Heart left ventricle (tissue), 16 donors: ENCODE measurements around the gene LTC4S. TPM values are rescaled to one million over a fixed set of nuclear protein-coding genes. Genes with fewer than 3 reads are reported as not detected.

Experiments
- ATAC-seq, 4 donors: fragments of 200-7000 bp; cut with Tn5 transposase; one replicate each; pipeline ENCODE4 v1.9.1; 2020 to 2022; ENCODE audit warnings: moderate library complexity in 4 of 4, mild to moderate bottlenecking in 3 of 4, moderate number of reproducible peaks in 1 of 4
- DNase-seq, 5 donors: peaks; one replicate each; pipeline ENCODE4 v3.0.0-alpha.2; 2020
- H3K27ac ChIP-seq, 12 donors: fragments of 200-600 bp; sonication (generic) in 4 of 12; one replicate each; pipeline versions ENCODE4 v1.5.0 to v1.8.0; 2016 to 2022; ENCODE audit warnings: mild to moderate bottlenecking in 2 of 12
- H3K27me3 ChIP-seq, 9 donors: fragments of 200-600 bp; sonication (generic) in 2 of 9; one replicate each; pipeline versions ENCODE4 v1.5.1 to v1.8.0; 2016 to 2022; ENCODE audit warnings: mild to moderate bottlenecking in 3 of 9
- H3K36me3 ChIP-seq, 9 donors: fragments of 200-600 bp; sonication (generic) in 2 of 9; one replicate each; pipeline versions ENCODE4 v1.5.0 to v1.8.0; 2018 to 2022; ENCODE audit warnings: mild to moderate bottlenecking in 2 of 9
- H3K4me1 ChIP-seq, 12 donors: fragments of 200-600 bp; sonication (generic) in 4 of 12; one replicate each; pipeline versions ENCODE4 v1.5.0 to v1.8.0; 2016 to 2022; ENCODE audit warnings: mild to moderate bottlenecking in 3 of 12
- H3K4me3 ChIP-seq, 12 donors: fragments of 200-600 bp; sonication (generic) in 4 of 12; one replicate each; pipeline versions ENCODE4 v1.5.0 to v1.8.0; 2017 to 2022; ENCODE audit warnings: mild to moderate bottlenecking in 9 of 12, moderate library complexity in 4 of 12
- H3K9me3 ChIP-seq, 12 donors: fragments of 200-600 bp; sonication (generic) in 4 of 12; one replicate each; pipeline versions ENCODE4 v1.5.0 to v1.8.0; 2016 to 2022; ENCODE audit warnings: mild to moderate bottlenecking in 1 of 12
- CTCF ChIP-seq, 12 donors: fragments of 200-600 bp; sonication (generic) in 4 of 12; IDR thresholded peaks; one replicate each; pipeline versions ENCODE4 v1.5.0 to v1.8.0; 2018 to 2022; ENCODE audit warnings: antibody characterized with exemption in 12 of 12, mild to moderate bottlenecking in 5 of 12
- POLR2A ChIP-seq, 2 donors: fragments of 450-650 bp; IDR thresholded peaks; one replicate each; pipeline ENCODE4 v1.6.1; 2017; ENCODE audit warnings: antibody characterized with exemption in 2 of 2, mild to moderate bottlenecking in 2 of 2, moderate library complexity in 2 of 2
- WGBS, 4 donors: extraction: QIAGEN DNeasy Blood & Tissue Kit in 2 of 4; methylation state at CpG; one replicate each; pipeline versions ENCODE4 v1.1.5 to v1.1.7; 2013 to 2018; 5-methylcytosine and 5-hydroxymethylcytosine counted together
- intact Hi-C, 10 donors: fragments of 100-400 bp; cut with DNase I; formaldehyde crosslinking; loops; one replicate each; pipeline versions ENCODE4 v1.11.1 to v1.14.2; 2022
- polyA plus RNA-seq, 2 donors: library from polyadenylated mRNA; stranded (reverse); fragments of 200-250 nt; gene quantifications; one replicate each; pipeline ENCODE4 v1.2.3, GENCODE V29; 2013
- total RNA-seq, 9 donors: library from RNA; depleted of rRNA in 2 of 9; stranded (reverse); fragments of >200 nt in 2 of 9; fragmentation: NEBNext Ultra II Directional in 3 of 9; extraction: Animal tissue kit (Norgen Biotek cat#: 25700) in 3 of 9; gene quantifications; one replicate each; pipeline versions ENCODE4 v1.1.0 to v1.2.4, GENCODE V29; 2016 to 2023
- donor health status: ischemic (EF 13 %, LVEDD 7.1; RV severe dilation, severe dysfunction).
- donor health status: healthy with polysubstance abuse.
- donor health status: DM: no; HTN: yes; CAD: no.
- donor health status: DM: no; HTN: no; CAD: no.
- donor health status: ischemic (EF 25% LVEDD 6.9; RV normal size, moderate dysfunction).
- donor health status: ischemic (EF 25% LVEDD 5.7; RV mildly dilated, moderate dysfunction).
- donor health status: healthy.
- donor health status: DM: yes; HTN: yes; CAD: no.
- donor health status: ischemic (EF 35%, LVEDD 5.7; RV mildly dilated, moderate dysfunction).
- donor health status: nonischemic (EF 11% LVEDD 7.7; RV severe dilation, severe dysfunction).
- donor health status: DM: yes; HTN: yes; CAD: no.
- donor health status: PGD.
- donor health status: ischemic (EF 29% LVEDD 5.4; RV normal size, mild dysfunction).
- donor health status: nonischemic (EF 23%, LVEDD 6.1; RV moderate dilation, normal function).

Gene LTC4S
- total and polyA plus RNA-seq, 11 donors: 3.3 to 16.7 (median 9.5) TPM

GRCh38 chr5:179818746-179819295 is 25.0 kb downstream of the LTC4S start:
- peak; percentile 71 to 86 (median 74) for ATAC-seq
- H3K36me3 ChIP-seq: peaks cover 0 to 28% (median 14%) of the 10 kb centered on the region in 9 donors
- 0 to 1% (median 1%) methylated on average over 10 to 35 of the region's 35 CpGs for WGBS, 4 donors
- peak overlapping the region; percentile 98 to 100 (median 99) for H3K27ac ChIP-seq
- DNase-seq: peak; percentile 96 to 97 (median 97)
- H3K27me3 ChIP-seq: no peaks in the 10 kb centered on the region
- no peaks in the 10 kb centered on the region for H3K9me3 ChIP-seq
- peaks cover 24 to 61% (median 53%) of the 10 kb centered on the region in 12 donors for H3K4me1 ChIP-seq
- TF ChIP-seq POLR2A (IDR thresholded peaks at IDR 0.05) (peak in 1 of 2 donors; percentile 65), CTCF (IDR thresholded peaks at IDR 0.05) (no peak)
- intact Hi-C loops: loop anchor here in 1 of 10 donors (2.0 kb wide), 1 partner anchor 40 kb away; the partner anchor contains the start of gene MRNIP
- H3K4me3 ChIP-seq: peak overlapping the region; percentile 1 to 100 (median 91)

GRCh38 chr5:179819296-179820126 is 25.7 kb downstream of the LTC4S start:
- Histone ChIP-seq H3K27ac (peak overlapping the region; percentile 98 to 100 (median 99)), H3K36me3 (peaks cover 0 to 29% (median 21%) of the 10 kb centered on the region in 9 donors), H3K27me3 (no peaks in the 10 kb centered on the region), H3K9me3 (no peaks in the 10 kb centered on the region), H3K4me1 (peaks cover 24 to 67% (median 60%) of the 10 kb centered on the region in 12 donors), H3K4me3 (peak overlapping the region; percentile 67 to 100 (median 99))
- ATAC-seq: peak in 3 of 4 donors; percentile 10 to 52 (median 22)
- intact Hi-C loops: loop anchor here in 5 of 10 donors (2.0 to 10.0 kb wide), 4 partner anchors 13 to 195 kb away; partner anchors contain the start of genes MRNIP (in 4 of the 5), MGAT4B (in 2 of the 5) and HNRNPH1 (in 1 of the 5)
- DNase-seq: peak in 4 of 5 donors; percentile 74 to 82 (median 78)
- TF ChIP-seq CTCF (IDR thresholded peaks at IDR 0.05) (no peak), POLR2A (IDR thresholded peaks at IDR 0.05) (no peak)
- 13 to 24% (median 20%) methylated on average over 23 to 26 of the region's 26 CpGs for WGBS, 4 donors

- Histone ChIP-seq H3K4me3 (peak overlapping the region; percentile 67 to 100 (median 99)), H3K4me1 (peaks cover 24 to 73% (median 66%) of the 10 kb centered on the region in 12 donors), H3K27ac (peak overlapping the region; percentile 98 to 100 (median 99)), H3K27me3 (no peaks in the 10 kb centered on the region), H3K36me3 (peaks cover 0 to 33% (median 27%) of the 10 kb centered on the region in 9 donors), H3K9me3 (no peaks in the 10 kb centered on the region)
- ATAC-seq (no peak), DNase-seq (no peak)
- TF ChIP-seq CTCF (IDR thresholded peaks at IDR 0.05) (no peak), POLR2A (IDR thresholded peaks at IDR 0.05) (no peak)
- 28 to 40% (median 32%) methylated on average over 12 of the region's 12 CpGs for WGBS, 4 donors
- intact Hi-C loops: loop anchor here in 4 of 10 donors (2.0 to 10.0 kb wide), 4 partner anchors 13 to 195 kb away; partner anchors contain the start of genes MRNIP (in 3 of the 4), MGAT4B (in 2 of the 4) and HNRNPH1 (in 1 of the 4)
These were observed 26.3 kb downstream of the LTC4S start for GRCh38 chr5:179820127-179820482.
